Sigmoid colon (tissue), 7 donors: ENCODE data around the gene ZDHHC7. TPM values are rescaled to one million over a fixed set of nuclear protein-coding genes. Genes with fewer than 3 reads are reported as not detected.

Experiments used
- DNase-seq: peaks from one replicate; pipeline ENCODE4 v3.0.0-alpha.2; 2019
- H3K27ac ChIP-seq, 4 donors: fragments of 200-600 bp; sonication (generic); one replicate each; pipeline ENCODE4 v1.5.1; 2016 to 2019; ENCODE audit warnings: mild to moderate bottlenecking in 1 of 4
- H3K27me3 ChIP-seq, 3 donors: fragments of 200-600 bp; sonication (generic); one replicate each; pipeline ENCODE4 v1.5.1; 2019; ENCODE audit warnings: mild to moderate bottlenecking in 1 of 3
- H3K36me3 ChIP-seq, 4 donors: fragments of 200-600 bp; sonication (generic); one replicate each; pipeline ENCODE4 v1.5.1; 2016 to 2019
- H3K4me1 ChIP-seq, 4 donors: fragments of 200-600 bp; sonication (generic); one replicate each; pipeline ENCODE4 v1.5.1; 2017 to 2019
- H3K4me3 ChIP-seq, 4 donors: fragments of 200-600 bp; sonication (generic); one replicate each; pipeline ENCODE4 v1.5.1; 2017 to 2019; ENCODE audit warnings: mild to moderate bottlenecking in 2 of 4, moderate library complexity in 1 of 4
- H3K9me3 ChIP-seq, 4 donors: fragments of 200-600 bp in 3 of 4; sonication (generic) in 3 of 4; one replicate each; pipeline versions ENCODE4 v1.5.1 to v1.6.1; 2013 to 2019
- EP300 ChIP-seq, 4 donors: sonication (generic); formaldehyde crosslinking; IDR thresholded peaks; one replicate each; pipeline ENCODE4 v1.6.1; 2017; ENCODE audit warnings: antibody characterized with exemption in 4 of 4
- POLR2A ChIP-seq, 2 donors: fragments of 450-650 bp; IDR thresholded peaks; one replicate each; pipeline ENCODE4 v1.6.1; 2016; ENCODE audit warnings: antibody characterized with exemption in 2 of 2, mild to moderate bottlenecking in 2 of 2, moderate library complexity in 2 of 2
- POLR2AphosphoS5 ChIP-seq, 4 donors: sonication (generic); formaldehyde crosslinking; IDR thresholded peaks; one replicate each; pipeline ENCODE4 v1.6.1; 2017; ENCODE audit warnings: antibody characterized with exemption in 4 of 4
- WGBS, 2 donors: extraction: QIAGEN DNeasy Blood & Tissue Kit; methylation state at CpG; one replicate each; pipeline ENCODE4 v1.1.7; 2013; 5-methylcytosine and 5-hydroxymethylcytosine counted together
- intact Hi-C: fragments of 100-400 bp; cut with DNase I; formaldehyde crosslinking; loops from one replicate; pipeline ENCODE4 v1.15.1; 2023
- polyA plus RNA-seq, 3 donors: library from polyadenylated mRNA; stranded (reverse); fragments of 200-250 nt; gene quantifications; one replicate each; pipeline ENCODE4 v1.2.3, GENCODE V29; 2013
- total RNA-seq, 4 donors: library from RNA; depleted of rRNA; stranded (reverse); fragments of >200 nt; gene quantifications; one replicate each; pipeline ENCODE4 v1.1.0, GENCODE V29; 2016
- TF ChIP-seq, protein P1 (sequence below), 4 experiments: fragments of 450-650 bp in 3 of 4; fragments of 200-600 bp in 1 of 4; IDR thresholded peaks; one replicate each; pipeline ENCODE4 v1.5.1; 2016 to 2019; ENCODE audit warnings: antibody characterized with exemption in 4 of 4, mild to moderate bottlenecking in 3 of 4, moderate library complexity in 2 of 4
- donor health status: healthy with polysubstance abuse.
- donor health status: Bipolar disorder and iron deficiency.
- donor health status: healthy.

Gene ZDHHC7
- total and polyA plus RNA-seq, 7 donors = 20.8 to 69.5 (median 56.2) TPM

DNA sequence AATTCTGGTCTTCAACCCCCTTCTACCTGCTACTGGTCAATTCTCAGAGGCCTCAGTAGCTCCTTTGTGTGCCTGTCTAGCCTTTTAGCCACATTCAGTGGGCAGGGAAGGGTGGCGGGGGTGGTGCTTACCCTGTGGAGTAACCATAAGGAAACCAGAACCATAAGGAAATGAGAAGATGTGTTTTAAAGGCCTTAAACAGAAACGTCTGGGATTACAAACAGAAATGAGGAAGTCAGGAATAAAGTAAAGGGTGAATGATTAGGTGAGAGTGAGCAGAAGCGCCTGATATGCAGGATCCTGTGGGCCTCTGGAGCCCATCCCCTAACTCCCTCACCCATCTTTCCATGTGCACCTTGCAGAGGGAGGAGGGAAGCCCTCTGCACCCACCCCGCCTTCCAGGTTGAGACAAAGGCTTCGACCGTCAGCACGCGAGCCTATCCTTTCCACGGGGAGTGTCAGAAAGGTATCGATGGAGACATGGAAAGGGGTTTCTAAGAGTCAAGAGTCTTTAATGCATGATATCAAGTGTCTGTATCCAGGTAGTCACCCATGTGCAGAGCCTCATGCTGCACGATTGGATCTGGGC lies 36.6 kb upstream of the ZDHHC7 start:
- no peaks in the 10 kb centered on the region for H3K27me3 ChIP-seq
- H3K36me3 ChIP-seq = no peaks in the 10 kb centered on the region
- H3K4me1 ChIP-seq = peaks cover 0 to 33% (median 24%) of the 10 kb centered on the region in 4 donors
- no peaks in the 10 kb centered on the region for H3K9me3 ChIP-seq
- H3K4me3 ChIP-seq = no peak overlapping the region
- WGBS, 2 donors = 15 to 67% methylated on average over 11 of the region's 11 CpGs
- peak overlapping the region in 1 of 4 donors; percentile 68 for H3K27ac ChIP-seq
- TF ChIP-seq POLR2A (IDR thresholded peaks at IDR 0.05) (no peak), EP300 (IDR thresholded peaks at IDR 0.05) (no peak), POLR2AphosphoS5 (IDR thresholded peaks at IDR 0.05) (no peak)
- TF ChIP-seq, protein P1, sequence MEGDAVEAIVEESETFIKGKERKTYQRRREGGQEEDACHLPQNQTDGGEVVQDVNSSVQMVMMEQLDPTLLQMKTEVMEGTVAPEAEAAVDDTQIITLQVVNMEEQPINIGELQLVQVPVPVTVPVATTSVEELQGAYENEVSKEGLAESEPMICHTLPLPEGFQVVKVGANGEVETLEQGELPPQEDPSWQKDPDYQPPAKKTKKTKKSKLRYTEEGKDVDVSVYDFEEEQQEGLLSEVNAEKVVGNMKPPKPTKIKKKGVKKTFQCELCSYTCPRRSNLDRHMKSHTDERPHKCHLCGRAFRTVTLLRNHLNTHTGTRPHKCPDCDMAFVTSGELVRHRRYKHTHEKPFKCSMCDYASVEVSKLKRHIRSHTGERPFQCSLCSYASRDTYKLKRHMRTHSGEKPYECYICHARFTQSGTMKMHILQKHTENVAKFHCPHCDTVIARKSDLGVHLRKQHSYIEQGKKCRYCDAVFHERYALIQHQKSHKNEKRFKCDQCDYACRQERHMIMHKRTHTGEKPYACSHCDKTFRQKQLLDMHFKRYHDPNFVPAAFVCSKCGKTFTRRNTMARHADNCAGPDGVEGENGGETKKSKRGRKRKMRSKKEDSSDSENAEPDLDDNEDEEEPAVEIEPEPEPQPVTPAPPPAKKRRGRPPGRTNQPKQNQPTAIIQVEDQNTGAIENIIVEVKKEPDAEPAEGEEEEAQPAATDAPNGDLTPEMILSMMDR (IDR thresholded peaks at IDR 0.05) = no peak
- DNase-seq = no peak
- intact Hi-C loops = no loop called here

DNA sequence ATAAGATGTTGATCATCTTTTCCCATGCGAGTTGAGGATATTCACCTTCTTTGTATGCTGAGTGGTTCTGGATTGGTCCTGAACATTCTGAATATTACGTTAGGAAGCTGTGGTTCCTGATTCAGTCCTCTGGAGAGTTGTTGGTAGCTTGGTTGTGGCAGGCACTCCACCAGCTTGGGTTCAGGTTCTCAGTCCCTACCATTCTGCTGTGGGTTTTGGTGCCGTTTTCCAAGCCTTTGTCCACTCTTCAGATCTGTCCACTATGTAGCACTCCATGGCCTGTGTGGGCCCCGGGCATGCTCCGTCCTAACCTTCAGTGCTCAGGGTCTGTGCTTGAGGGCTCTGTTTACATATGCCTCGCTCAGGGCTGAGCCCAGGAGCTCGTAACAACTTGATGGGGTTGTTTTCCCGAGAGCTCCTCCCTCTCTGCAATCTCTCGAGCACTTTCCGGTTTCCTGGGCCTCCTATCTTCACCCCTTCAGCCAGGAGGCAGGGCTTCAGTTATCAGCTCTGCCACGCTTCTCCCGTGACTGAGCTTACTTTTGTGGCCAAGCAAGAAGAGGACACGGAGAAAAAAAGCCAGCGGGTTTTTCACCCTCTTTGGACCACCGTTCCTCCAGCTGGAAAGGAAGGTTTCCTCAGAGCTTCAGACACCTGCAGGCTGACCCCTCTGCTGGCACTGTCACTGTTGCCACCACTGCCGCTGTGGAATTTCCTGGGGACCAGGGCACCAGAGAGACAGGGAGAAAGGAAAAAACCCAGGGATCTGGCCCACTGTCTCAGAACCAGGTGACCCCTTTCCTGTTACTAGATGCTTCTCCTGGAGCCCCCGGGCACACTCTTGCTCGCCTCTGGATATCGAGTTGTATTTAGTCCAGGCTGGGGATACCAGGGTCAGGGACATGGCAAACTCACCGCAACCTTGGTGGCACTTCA lies 35.9 kb upstream of the ZDHHC7 start:
- Histone ChIP-seq H3K36me3 (no peaks in the 10 kb centered on the region), H3K27me3 (no peaks in the 10 kb centered on the region), H3K4me1 (peaks cover 0 to 41% (median 24%) of the 10 kb centered on the region in 4 donors), H3K4me3 (no peak overlapping the region), H3K27ac (peak overlapping the region in 3 of 4 donors; percentile 21 to 68 (median 33)), H3K9me3 (no peaks in the 10 kb centered on the region)
- no peak for DNase-seq
- TF ChIP-seq POLR2AphosphoS5 (IDR thresholded peaks at IDR 0.05) = no peak
- no peak for TF ChIP-seq POLR2A (IDR thresholded peaks at IDR 0.05)
- TF ChIP-seq EP300 (IDR thresholded peaks at IDR 0.05) = no peak
- TF ChIP-seq, protein P1 (IDR thresholded peaks at IDR 0.05) = no peak
- WGBS, 2 donors = 39 to 66% methylated on average over 20 of the region's 20 CpGs
- intact Hi-C loops = no loop called here

DNA sequence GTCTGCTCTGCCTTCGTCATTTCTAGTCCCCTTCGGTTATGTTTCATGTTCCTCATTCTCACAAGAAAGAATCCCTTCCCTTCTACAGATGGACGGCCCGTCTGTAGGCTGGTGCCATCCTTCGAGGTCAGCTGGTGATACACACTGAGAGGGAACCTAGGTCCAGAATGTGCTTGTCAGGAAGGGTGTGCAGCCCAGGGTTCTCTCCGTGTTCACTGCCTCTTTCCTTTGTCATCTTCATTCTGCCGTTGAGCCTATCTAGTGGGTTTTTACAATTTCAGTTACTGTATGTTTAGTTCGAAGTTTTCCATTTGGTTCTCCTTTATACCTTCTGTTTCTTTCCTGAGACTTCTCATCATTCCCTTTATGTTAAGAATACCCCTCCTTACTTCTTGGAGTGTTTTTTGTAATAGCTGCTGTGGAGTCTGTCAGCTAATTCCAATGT lies 35.2 kb upstream of the ZDHHC7 start:
- Histone ChIP-seq H3K27me3 (no peaks in the 10 kb centered on the region), H3K9me3 (no peaks in the 10 kb centered on the region), H3K4me3 (no peak overlapping the region), H3K27ac (peak overlapping the region in 1 of 4 donors; percentile 68), H3K36me3 (no peaks in the 10 kb centered on the region), H3K4me1 (peaks cover 0 to 42% (median 23%) of the 10 kb centered on the region in 4 donors)
- intact Hi-C loops = no loop called here
- TF ChIP-seq, protein P1 (IDR thresholded peaks at IDR 0.05) = no peak
- no peak for TF ChIP-seq POLR2AphosphoS5 (IDR thresholded peaks at IDR 0.05)
- TF ChIP-seq EP300 (IDR thresholded peaks at IDR 0.05) = no peak
- no peak for TF ChIP-seq POLR2A (IDR thresholded peaks at IDR 0.05)
- no peak for DNase-seq
- 87 to 92% methylated on average over 8 of the region's 8 CpGs for WGBS, 2 donors

DNA sequence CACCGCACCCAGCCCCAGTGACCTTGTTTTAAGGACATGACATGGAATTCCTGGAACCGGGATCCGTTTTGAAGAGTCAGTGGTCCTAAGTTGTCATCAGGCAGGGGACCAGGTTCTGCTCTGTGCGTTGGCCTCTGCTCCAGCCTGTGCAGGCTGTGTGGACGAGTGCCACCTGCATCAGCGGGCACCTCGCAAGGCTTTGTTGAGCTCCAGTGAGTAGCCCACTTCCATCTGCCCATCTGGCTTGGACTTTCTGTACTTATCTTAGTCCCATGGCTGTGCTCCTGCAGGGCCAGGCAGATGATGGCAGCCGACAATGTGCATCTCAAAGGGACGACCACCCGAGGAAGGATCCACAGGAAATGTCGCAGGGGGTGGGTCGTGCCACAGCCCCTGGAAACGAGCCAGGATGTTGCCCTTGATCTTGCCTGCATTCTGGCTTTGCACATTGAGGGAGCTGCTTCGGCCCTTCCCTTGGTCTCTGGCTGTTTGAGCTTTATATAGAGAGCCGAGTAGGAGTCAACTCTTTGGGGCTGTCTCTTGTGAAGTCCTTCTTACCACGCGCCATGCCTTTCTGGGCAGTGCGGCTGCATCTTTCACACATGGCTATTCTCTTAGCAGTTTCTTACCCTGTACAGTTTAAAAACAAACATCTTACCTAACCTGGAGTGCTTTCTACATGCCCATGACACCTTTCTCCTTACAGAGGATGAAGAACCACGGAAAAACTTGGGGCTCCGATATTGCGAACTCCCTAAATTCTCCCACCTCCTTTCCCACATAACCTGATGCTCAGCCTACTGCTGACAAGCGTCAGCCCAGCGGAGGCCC lies 34.5 kb upstream of the ZDHHC7 start:
- 89 to 90% methylated on average over 23 of the region's 23 CpGs for WGBS, 2 donors

More for the DNA sequence above, 34.5 kb upstream of the ZDHHC7 start:
- TF ChIP-seq EP300 (IDR thresholded peaks at IDR 0.05) (no peak), POLR2A (IDR thresholded peaks at IDR 0.05) (no peak), POLR2AphosphoS5 (IDR thresholded peaks at IDR 0.05) (no peak)
- TF ChIP-seq, protein P1 (IDR thresholded peaks at IDR 0.05) = no peak
- H3K4me3 ChIP-seq = no peak overlapping the region
- H3K4me1 ChIP-seq = peaks cover 0 to 42% (median 20%) of the 10 kb centered on the region in 4 donors
- intact Hi-C loops = no loop called here
- no peaks in the 10 kb centered on the region for H3K36me3 ChIP-seq
- DNase-seq = no peak
- H3K27ac ChIP-seq = peak overlapping the region in 1 of 4 donors; percentile 68
- no peaks in the 10 kb centered on the region for H3K9me3 ChIP-seq
- H3K27me3 ChIP-seq = no peaks in the 10 kb centered on the region
